Measurements from ENCODE around the gene IGSF5. TPM values are rescaled to one million over a fixed set of nuclear protein-coding genes. Genes with fewer than 3 reads are reported as not detected.
"Not testable (repeated sequence)": the region's sequence is repeated elsewhere in the genome, so short reads cannot be mapped to it uniquely, and the experiment has no call there.

Gene IGSF5
- total and polyA plus RNA-seq, 2 donors (not counting 1 experiment from before 2014, with no cell fraction given) = not detected

GRCh38 chr21:39745332-39745731 lies 349 bp downstream of the IGSF5 start:
- ATAC-seq (ENCODE audit: low read depth); H3K9me3 ChIP-seq (ENCODE audit: control extremely low read depth in 1 of 3, control insufficient read depth in 2 of 3, insufficient read depth in 1 of 3, low read length in 2 of 3); H3K9me3 Mint-ChIP-seq (ENCODE audit: insufficient read depth); CTCF ChIA-PET; H3K27ac ChIP-seq (ENCODE audit: low read length in 2 of 2); H3K4me1 ChIP-seq (ENCODE audit: control insufficient read depth in 2 of 2, insufficient read depth in 2 of 2, low read length in 2 of 2); H3K36me3 ChIP-seq (replicated peaks in 1 of 2; ENCODE audit: control extremely low read depth in 1 of 2, control insufficient read depth in 1 of 2, extremely low read depth in 1 of 2, insufficient read depth in 2 of 2, low read length in 1 of 2); H2AFZ ChIP-seq (ENCODE audit: insufficient read depth, low read depth, low read length, poor library complexity, severe bottlenecking); H3K4me1 Mint-ChIP-seq; H3K27ac Mint-ChIP-seq; H3K27me3 Mint-ChIP-seq; H3K27me3 ChIP-seq (replicated peaks in 1 of 4; ENCODE audit: control extremely low read depth in 1 of 4, control insufficient read depth in 3 of 4, insufficient read depth in 4 of 4, low read length in 3 of 4); intact Hi-C loops (cut with micrococcal nuclease); H3K79me2 ChIP-seq (ENCODE audit: control insufficient read depth, insufficient read depth, low read length); H3K4me3 Mint-ChIP-seq; H3K4me3 ChIP-seq (ENCODE audit: control extremely low read depth in 1 of 5, extremely low read depth in 1 of 5, insufficient read depth in 1 of 5, low read depth in 2 of 5, low read length in 4 of 5); H3K4me2 ChIP-seq (replicated peaks; ENCODE audit: low read depth, low read length, poor library complexity, severe bottlenecking); H3K9ac ChIP-seq (ENCODE audit: low read length); H4K20me1 ChIP-seq (ENCODE audit: control insufficient read depth, insufficient read depth, low read length, poor library complexity, severe bottlenecking); DNase-seq; POLR2A ChIA-PET: not testable (repeated sequence)
- 98% methylated on average over 8 of the region's 8 CpGs for WGBS (ENCODE audit: insufficient coverage)

GRCh38 chr21:39750670-39751069 lies 5.7 kb downstream of the IGSF5 start:
- no peak for ATAC-seq (ENCODE audit: low read depth)
- H3K4me1 ChIP-seq (ENCODE audit: control insufficient read depth in 2 of 2, insufficient read depth in 2 of 2, low read length in 2 of 2) = no peaks in the 10 kb centered on the region

More at GRCh38 chr21:39750670-39751069, 5.7 kb downstream of the IGSF5 start:
- no peaks in the 10 kb centered on the region for H3K27me3 Mint-ChIP-seq
- no peak for DNase-seq
- no peak overlapping the region for H3K4me3 ChIP-seq (ENCODE audit: control extremely low read depth in 1 of 5, extremely low read depth in 1 of 5, insufficient read depth in 1 of 5, low read depth in 2 of 5, low read length in 4 of 5)
- H3K9ac ChIP-seq (ENCODE audit: low read length) = no peak overlapping the region
- no peak overlapping the region for H2AFZ ChIP-seq (ENCODE audit: insufficient read depth, low read depth, low read length, poor library complexity, severe bottlenecking)
- ChIA-PET POLR2A (no interaction called here), CTCF (no interaction called here)
- H4K20me1 ChIP-seq (ENCODE audit: control insufficient read depth, insufficient read depth, low read length, poor library complexity, severe bottlenecking) = no peaks in the 10 kb centered on the region
- H3K27me3 ChIP-seq (replicated peaks in 1 of 4; ENCODE audit: control extremely low read depth in 1 of 4, control insufficient read depth in 3 of 4, insufficient read depth in 4 of 4, low read length in 3 of 4) = no peaks in the 10 kb centered on the region
- TF ChIP-seq EZH2 (IDR thresholded peaks at IDR 0.05; ENCODE audit: borderline replicate concordance, insufficient read depth, low read depth, low read length, poor library complexity, severe bottlenecking) (no peak), CTCF (IDR thresholded peaks at IDR 0.05) (no peak)
- no peaks in the 10 kb centered on the region for H3K4me1 Mint-ChIP-seq
- peaks cover 2% of the 10 kb centered on the region for H3K9me3 Mint-ChIP-seq (ENCODE audit: insufficient read depth)
- intact Hi-C loops (cut with micrococcal nuclease) = no loop called here
- H3K4me2 ChIP-seq (replicated peaks; ENCODE audit: low read depth, low read length, poor library complexity, severe bottlenecking) = no peak overlapping the region
- H3K4me3 Mint-ChIP-seq = no peak overlapping the region
- no peaks in the 10 kb centered on the region for H3K36me3 ChIP-seq (replicated peaks in 1 of 2; ENCODE audit: control extremely low read depth in 1 of 2, control insufficient read depth in 1 of 2, extremely low read depth in 1 of 2, insufficient read depth in 2 of 2, low read length in 1 of 2)
- whole genome bisulfite sequencing (ENCODE audit: insufficient coverage) = 61% methylated on average over 8 of the region's 8 CpGs
- peaks cover 0 to 4% (median 0%) of the 10 kb centered on the region in 3 donors for H3K9me3 ChIP-seq (ENCODE audit: control extremely low read depth in 1 of 3, control insufficient read depth in 2 of 3, insufficient read depth in 1 of 3, low read length in 2 of 3)
- no peak overlapping the region for H3K27ac Mint-ChIP-seq
- H3K27ac ChIP-seq (ENCODE audit: low read length in 2 of 2) = no peak overlapping the region
- no peaks in the 10 kb centered on the region for H3K79me2 ChIP-seq (ENCODE audit: control insufficient read depth, insufficient read depth, low read length)
